Medulla oblongata (tissue), 1 donor: ENCODE results near the gene SGMS1.
A peak's percentile ranks its signal among the peaks of the same experiment; 100 is the strongest.

Experiments used
- DNase-seq: peaks from one replicate; pipeline ENCODE4 v3.0.0-alpha.2; 2015; ENCODE audit errors: extremely low spot score

The SGMS1 gene

DNA sequence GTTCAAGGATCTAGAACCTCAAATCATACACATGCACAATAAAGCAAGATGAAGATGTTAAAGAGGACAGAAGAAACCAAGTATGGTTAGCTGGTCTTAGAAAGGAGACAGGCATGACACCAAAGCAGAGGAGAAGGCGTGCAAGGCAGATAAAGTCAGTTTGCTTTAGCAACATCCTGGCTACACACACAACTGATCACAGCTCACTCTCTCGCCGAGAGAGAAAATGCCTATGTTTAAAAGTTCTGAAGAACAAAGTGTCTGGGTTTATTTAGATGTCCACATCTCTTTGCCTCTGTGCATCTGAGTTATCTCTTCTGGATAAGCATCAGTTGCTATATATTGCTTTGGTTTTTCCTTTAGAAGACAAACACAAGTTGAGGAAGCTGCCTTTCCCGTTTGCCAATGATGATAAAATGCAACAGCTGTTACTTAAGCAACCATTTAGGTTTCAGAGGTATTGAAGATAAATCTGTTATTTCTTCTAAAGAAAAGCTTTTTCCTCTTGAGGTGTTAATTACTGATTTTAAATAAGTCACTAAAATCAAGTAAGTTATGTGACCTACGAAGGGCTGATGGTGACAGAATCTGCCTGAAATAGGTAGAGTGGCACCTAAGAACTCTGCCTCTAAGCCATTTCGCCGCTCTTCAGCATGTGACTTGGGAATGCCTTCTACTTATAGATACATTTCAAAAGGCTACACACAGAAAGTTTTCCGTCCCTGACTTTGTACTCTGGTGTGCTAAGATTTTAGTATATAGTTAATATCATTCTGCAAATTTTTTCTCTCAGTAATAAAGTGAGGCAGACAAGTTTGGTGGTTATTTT, 226.2 kb downstream of the SGMS1 start:
- no peak for DNase-seq

DNA sequence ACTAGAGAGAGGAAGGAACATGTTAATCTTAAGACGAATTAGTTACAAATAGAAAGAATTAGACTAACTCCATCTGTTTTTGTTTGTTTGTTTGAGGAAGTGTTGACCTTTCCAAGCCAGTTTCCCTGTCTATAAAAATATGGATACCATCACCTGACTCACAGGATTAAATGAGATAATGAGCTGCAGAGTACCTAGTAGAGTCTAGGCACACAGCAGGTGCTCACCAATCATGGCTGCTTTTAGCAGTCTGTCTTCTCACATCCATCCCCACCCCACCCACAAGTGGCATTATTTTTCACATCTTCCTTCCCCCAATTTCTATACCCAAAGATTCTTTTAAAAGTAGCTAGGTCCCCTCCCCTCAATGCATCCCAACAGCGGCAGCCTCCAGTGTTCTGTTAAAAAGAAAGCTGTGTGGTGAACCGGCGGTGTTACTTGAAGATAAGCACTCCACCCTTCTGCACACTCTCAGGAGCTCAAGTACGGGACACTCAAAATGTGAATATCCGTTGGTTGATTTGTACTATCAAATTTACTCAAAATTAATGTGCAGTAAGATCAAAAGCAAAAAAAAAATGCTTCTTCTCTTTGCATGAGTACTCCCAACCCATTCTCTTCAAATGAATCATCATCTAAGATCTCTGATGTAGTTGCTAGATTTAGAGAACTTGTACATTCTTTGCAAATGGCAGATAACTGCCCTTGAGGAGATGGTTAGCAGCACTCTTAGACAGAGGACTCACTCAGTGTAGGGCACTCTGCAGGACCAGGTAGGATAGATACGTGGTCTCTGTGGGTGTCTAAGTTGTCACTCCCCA, 227.1 kb downstream of the SGMS1 start:
- no peak for DNase-seq

DNA sequence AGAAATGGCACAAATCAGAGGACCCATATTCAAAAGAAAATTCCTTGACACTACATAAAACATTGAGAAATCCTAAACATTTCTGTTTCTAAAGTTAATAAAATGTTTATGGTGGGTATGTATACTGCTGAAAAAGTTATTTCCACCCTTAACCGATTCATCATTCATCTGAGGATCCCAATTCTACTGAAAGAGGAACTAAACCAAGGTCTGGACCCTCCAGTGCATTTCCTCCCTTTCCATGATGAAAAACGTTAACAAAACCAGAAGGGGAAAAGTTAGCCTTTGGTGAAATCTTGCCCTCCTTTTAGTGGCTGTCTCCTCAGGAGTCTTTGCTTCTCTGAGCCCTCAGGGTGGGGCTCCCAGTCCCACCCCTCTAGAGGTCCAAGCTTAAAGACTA, 227.9 kb downstream of the SGMS1 start:
- no peak for DNase-seq

DNA sequence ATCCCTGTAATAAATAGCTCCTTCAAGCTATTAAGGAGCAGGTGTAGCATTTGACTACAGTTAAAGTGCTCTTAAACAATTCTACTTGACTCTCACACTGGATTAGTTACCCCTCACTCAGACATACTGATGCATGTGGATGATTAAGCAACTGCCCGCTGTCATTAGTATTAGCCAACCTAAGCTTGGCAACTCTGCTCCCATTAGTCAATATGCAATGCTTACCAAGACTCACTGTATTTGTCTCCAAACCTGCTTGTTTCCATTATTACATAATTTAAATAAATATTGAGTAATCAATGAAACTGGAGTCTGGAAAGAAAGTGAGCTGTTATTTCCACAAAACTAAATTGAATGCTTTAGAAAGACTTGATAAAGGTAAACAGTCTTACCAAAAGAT, 228.5 kb downstream of the SGMS1 start:
- DNase-seq = no peak

DNA sequence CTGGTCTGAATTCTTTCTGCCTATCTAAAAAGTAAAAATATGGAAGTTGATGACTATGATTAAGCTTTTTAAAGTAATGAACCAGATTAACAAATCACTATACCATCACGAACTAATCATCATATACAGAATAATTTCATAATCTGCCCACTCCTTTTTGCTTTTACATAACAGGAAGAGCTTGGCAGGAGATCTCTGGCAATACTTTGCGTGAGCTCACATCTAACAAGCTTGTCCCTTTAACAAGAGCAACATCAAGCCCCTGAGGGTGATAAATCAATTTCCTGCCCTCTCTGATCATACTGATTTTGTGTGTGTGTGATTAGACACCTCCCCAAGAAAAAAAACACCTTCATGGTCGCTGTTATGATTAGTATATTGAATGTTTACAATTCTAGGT, 228.9 kb downstream of the SGMS1 start:
- DNase-seq = no peak

DNA sequence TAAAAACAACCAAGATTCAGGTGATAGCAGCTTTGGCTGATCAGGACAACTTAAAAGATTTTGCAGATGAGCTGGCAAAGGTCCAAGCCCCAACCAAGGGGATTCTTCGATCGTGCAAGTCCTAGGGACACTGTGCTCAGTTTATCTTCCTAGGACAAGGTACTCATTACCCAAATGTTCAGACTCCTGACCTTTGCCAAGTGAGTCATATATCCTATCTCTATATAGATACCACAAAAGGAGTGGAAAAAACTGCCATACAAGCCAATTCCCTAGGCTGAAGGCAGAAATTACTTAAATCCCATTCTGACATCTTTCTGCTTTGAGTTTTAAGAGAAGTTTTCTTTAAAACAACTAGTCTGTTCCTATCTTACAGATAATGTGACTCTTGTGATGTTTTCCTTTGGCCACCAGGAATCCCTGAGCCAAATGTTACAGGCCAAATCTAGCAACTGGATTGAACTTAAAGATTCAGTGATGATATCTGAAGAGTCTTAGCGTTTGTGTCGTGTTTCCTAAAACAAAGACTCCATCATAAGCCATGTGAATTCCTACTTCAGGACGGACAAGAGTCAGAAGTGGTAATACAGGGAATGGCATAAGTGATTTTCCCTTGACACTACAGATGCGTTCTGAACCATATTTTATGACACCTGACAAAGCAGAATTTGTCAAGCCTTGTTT, 229.8 kb downstream of the SGMS1 start:
- no peak for DNase-seq

DNA sequence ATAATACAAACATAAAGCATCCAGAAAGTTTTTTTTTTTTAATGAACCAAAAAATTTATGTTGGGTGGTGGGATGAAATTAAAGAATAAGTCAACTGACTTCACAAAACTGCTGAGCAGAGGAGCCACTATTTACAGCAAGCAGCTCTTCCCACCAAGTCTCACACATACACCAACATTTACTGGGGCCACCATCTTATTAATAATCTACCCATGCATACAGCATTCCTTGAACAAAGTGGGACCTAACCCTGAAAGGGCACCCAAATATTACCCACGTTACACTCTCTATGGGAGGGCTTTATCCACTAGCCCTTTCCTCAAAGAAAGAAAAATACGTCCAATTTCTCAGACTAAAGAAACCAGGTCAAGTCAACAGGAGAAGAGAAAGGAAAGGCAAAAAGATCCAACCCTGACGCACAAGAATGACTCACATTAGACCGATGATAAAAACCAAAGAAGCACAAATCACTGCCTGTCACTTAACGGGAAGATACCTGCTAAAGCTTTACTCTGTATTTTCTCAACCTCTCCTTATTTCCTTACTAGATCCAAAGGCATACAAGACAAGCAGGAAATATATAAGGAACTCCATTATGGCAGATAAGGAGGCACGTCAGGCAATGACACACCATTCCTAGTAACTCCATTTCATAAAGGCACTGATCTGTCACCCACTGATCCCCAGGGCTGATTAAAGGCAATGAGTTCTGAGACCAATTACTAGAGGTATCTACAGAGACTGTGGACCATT, 230.6 kb downstream of the SGMS1 start:
- DNase-seq = no peak

DNA sequence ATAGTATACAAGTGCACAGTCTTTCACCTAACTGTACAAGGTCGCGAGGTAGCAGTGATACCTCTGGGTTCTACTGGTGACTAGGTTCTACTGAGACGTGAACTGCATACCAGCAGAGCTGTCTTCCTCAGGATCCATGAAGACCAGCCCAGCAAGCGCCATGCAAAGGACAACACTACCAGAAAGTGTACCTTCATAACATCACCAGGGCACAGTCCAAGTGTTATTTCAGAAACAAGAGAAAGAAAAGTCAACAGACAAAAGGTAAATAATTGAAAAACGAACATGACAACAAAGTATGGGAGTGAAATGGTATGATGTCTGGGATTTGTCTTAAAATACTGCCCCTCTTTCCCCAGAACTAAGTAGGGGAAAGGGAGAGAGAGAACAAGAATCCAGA, 231.3 kb downstream of the SGMS1 start:
- DNase-seq = no peak

DNA sequence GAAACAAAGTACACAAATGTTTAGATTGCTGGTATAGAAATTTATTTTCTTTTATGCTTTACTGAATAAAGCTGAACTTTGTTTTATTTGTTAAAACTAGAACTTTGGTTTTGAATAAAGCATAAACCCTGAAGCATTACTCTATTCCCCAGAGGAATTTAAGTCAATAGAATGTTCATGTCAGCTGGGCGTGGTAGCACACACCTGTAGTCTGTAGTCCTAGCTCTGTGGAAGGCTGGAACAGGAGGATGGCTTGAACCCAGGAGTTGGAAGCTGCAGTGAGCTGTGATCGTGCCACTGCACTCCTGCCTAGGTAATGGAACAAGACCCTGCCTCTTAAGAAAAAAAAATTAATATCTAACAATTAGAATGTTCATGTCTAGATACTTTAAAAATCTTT, 233.5 kb downstream of the SGMS1 start:
- no peak for DNase-seq

DNA sequence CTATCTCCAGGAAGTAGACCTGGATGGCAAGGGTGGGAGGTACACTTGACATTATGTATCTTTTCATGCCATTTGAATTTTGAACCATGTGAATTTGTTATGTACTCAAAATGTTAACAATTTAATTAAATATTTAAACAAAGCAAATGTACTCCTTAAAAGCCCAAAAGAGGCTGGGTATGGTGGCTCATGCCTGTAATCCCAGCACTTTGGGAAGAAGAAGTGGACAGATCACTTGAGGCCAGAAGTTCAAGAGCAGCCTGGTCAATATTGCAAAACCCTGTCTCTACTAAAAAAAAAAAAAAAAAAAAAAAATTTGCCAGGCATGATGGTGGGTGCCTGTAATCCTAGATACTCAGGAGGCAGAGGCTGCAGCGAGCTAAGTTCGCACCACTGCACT, 235.6 kb downstream of the SGMS1 start:
- DNase-seq = no peak

DNA sequence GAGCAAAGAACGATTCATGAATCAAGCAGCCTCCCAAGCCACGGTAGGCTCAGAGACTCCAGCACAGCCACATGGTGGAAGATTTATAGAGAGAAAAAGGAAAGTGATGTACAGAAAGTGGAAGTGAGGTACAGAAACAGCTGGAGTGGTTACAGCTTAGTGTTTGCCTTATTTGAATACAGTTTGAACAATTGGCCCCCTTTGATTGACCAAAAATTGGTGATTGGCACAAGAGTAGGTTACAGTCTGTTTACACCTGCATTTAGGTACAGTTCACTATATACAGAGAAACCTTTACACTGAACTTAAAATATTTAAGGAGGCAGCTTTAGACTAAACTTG, 236.1 kb downstream of the SGMS1 start:
- no peak for DNase-seq

DNA sequence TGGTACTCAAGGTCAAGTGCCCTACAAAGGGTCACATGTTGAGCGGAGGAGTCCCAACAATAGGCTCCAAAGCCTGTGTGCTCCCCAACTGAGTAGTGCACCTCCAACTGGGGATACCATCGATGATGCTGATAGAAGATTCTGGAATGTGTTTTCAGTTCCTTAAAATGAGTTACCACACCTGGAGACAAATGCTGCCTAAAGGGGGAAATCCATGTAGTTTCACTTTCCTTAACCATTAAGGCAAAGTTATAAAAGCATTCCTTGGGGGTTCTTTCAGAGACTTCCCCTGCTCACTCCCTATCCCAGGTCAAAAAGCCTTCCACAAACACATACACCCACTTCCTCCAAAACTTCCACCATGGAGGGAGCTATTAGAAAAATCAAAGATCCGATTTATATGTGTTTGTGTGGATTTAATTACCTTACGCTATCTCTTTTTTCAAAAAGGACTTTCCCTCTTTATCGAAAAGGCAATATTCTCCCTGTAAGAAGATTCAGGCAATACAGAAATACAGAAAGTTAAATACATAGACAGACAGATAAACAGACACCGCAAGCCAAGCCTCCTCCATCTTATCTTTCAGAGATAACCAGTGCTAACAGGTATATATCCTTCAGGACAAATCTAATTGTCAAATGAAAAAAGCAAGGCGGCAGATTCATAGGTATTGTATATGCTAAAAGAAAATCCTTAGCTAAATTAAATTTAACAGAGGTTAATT, 236.6 kb downstream of the SGMS1 start:
- DNase-seq = no peak

DNA sequence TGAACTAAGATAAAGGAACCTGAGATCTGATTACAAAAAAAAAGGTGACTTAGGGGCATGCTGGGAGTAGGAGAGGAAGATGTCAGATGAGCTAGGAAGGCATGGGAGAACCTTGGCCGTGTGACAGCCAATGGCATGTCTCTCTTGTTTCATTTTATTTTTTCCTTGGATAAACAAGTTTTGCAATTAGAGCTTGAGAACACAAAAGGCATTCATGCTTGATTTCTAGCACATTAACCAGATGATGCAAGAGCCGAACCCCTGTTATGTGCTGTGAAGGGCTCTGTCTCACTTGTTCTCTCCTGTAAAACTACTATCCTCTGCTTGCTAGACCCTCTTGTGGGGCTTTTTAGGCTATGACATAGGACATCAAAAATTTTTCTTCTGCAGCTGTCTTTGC, 238.1 kb downstream of the SGMS1 start:
- peak; percentile 80 for DNase-seq

DNA sequence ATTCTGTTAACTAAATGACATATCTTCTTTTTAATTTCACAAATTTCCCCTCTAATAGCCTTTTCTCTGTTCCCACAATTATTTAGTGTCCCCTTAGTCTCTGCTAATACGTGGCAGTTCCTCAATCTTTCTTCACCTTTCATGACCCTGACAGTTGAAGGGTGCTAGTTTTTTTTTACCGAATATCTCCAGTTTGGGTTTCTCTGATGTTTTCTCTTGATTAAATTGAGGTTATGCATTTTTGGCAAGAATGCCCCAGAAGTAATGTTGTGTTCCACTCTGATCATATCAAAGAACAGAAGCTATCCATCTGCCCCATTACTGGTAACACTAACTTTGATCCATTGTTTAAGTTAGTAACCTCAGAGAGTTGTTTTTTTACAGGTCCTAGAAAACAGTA, 238.9 kb downstream of the SGMS1 start:
- DNase-seq = no peak

DNA sequence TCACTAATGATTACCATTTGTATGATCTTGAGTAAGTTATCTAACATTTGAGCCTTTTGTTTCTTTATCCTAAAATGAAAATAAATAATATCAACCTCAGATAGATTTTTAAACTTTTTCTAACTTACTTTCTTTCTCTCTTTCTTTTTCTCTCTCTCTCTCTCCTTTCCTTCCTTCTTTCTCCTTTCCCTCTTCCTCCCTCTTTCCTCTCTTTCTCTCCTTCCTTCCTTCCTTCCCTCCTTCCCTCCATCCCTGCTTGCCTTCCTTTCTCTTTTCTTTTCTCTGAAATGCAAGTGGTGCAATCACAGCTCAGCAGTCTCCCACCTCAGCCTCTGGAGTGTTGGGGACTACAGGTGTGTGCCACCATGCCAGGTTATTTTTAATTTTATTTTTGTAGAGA, 239.5 kb downstream of the SGMS1 start:
- DNase-seq = no peak

DNA sequence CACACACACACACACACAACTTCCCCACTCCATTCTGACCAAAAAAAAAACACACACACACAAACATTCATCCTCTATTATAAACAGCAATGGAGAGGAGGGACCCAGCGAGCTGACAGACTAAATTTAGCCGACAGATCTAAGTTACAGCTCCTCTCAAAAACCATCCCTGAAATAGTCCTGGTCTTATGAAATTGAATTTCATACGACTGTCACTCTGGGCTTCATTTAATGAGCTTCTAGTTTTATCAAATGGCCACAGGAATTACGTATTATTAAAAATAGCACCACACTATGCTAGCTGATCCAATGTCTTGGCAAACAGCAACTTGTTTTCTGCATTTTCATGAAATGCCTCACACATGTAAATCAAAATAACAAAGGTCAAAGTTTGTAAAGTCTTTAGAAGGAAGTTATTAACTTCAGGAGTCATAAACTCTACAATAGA, 241.2 kb downstream of the SGMS1 start:
- no peak for DNase-seq

DNA sequence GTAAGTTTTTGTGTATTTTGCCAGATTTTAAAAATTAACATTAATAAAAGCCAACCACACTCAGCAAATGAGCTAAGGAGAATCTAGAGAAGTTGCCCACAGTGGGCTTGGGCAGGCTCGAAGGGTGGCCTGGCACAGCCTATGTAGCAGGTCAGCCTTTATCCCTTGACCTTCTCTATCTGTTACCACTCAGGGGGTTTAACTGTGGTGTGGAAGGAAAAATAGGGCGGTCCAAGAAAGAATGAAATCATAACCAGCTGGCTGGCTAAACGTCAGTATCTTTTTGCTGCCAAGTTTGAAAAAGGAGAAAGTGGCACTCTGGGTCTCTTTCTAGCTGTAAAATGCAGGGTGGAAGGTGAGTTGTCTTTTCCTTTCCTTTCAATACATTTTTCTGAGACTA, 242.1 kb downstream of the SGMS1 start:
- no peak for DNase-seq

DNA sequence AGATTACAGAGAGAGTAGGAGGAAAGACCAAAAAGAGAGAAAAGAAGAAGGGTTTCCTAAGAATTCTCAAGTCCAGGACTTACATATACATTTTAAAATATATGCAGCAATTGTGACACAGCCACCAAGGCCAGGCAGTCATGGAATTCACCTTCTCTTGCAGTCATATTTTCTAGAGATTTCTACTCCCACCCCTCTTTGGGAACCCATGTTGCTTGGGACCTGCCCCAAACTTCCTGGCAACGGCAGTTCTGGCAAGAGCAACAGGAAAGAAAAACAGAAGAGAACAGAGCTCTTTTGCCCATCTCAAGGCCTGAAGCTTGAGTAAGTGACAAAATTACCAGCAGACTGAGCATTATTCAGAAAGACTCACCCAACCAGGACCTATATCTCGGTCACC, 244.1 kb downstream of the SGMS1 start:
- no peak for DNase-seq

DNA sequence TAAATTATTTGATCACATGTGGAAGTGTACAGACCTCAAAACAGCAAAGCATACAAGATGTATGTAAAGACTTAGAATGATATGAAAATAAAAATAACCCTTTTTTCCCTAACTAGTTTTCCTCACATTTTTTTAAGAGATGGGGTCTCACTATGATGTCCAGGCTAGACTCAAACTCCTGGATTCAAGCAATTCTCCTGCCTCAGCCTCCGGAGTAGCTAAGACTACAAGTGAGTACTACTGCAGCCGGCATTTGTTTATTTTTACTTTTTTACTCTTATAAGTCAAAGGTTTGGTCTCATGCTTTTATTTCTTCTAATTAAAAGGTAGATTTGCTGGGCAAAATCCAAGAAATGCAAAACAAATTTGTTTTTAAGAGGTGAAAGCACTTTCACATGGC, 248.0 kb downstream of the SGMS1 start:
- DNase-seq = no peak

DNA sequence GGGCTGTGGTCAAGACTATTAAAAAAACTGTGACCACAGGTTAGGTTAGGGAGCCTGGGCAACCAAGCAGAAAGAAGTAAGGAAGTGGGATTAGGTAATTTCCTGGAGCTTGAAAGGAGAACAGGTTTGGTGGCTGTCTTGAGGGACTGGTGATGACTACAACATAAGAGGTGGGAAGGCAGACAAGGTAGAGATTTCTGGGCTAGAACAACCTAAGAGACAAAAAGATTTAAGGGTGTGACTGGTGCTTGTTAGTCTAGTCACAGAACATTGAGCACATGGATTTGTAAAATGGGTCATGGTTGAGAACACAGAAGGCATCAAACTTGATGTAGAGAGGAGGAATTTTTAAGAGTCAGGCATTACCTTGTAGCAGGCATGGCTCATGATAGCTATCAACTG, 248.7 kb downstream of the SGMS1 start:
- no peak for DNase-seq

DNA sequence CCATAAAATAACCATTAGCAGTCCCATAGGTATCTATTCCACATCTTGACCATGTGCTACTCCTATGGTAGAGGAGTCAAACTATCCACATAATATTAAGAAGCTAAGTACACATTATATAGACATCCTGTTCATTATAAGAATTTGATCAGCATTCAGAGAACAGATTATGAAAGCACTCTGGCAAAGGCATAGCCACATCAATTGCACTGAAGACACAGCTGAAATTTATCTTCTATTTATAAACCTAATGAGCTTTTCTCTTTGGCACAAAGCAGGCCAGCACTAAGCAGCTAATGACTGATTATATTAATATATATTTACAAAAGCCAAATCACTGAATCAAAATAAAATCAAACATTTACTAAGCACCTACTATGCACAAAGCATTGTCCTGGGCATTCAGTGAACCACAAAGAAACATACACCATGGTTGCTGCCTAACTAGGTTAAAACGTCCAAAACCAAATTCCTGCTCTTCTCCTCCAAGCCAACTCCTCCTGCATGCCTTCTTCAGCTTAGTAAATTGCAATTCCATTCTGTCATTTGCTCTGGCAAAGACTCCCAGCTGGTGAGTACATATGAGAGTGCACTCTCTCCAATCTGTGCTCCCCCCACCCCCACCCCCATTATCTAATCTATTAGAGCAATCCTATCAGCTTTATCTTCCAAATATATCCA, 249.8 kb downstream of the SGMS1 start:
- no peak for DNase-seq
